D721Med (cell line): ENCODE results near the gene SRSF10.

ENCODE experiments used
- DNase-seq: peaks from one replicate; pipeline ENCODE4 v3.0.0; 2011; ENCODE audit warnings: low spot score; ENCODE audit not compliant: insufficient read length
- FAIRE-seq: peaks from 2 replicates; lab custom pipeline; 2011; peaks lifted over from hg19 to GRCh38; lab: Jason Lieb, UNC
- TF ChIP-seq, protein P1 (sequence below): IDR thresholded peaks from 2 replicates; pipeline ENCODE4 v1.5.1; 2012; ENCODE audit warnings: mild to moderate bottlenecking, control low read depth; ENCODE audit not compliant: insufficient read depth; ENCODE audit errors: missing control alignments

The SRSF10 gene

DNA sequence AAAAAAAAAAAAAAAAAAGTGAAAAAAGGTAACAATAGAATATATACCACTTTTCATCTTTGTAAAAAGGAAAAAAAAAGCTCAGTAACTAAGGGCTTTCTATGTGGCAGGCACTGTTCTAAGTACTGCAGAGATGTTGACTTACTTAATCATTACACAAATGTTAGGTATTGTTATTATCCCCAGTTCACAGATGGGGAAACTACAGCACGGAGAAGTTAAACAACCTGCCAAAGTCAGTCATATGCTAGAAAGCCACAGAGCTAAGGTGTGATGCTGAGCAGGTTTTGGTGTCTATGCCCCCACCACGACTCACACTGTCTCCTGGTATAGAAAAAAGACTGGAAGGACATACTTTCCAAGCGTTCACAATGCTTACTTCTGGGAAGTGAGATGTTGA lies 27.1 kb downstream of the SRSF10 start:
- no peak for DNase-seq
- FAIRE-seq: no peak
- TF ChIP-seq, protein P1, sequence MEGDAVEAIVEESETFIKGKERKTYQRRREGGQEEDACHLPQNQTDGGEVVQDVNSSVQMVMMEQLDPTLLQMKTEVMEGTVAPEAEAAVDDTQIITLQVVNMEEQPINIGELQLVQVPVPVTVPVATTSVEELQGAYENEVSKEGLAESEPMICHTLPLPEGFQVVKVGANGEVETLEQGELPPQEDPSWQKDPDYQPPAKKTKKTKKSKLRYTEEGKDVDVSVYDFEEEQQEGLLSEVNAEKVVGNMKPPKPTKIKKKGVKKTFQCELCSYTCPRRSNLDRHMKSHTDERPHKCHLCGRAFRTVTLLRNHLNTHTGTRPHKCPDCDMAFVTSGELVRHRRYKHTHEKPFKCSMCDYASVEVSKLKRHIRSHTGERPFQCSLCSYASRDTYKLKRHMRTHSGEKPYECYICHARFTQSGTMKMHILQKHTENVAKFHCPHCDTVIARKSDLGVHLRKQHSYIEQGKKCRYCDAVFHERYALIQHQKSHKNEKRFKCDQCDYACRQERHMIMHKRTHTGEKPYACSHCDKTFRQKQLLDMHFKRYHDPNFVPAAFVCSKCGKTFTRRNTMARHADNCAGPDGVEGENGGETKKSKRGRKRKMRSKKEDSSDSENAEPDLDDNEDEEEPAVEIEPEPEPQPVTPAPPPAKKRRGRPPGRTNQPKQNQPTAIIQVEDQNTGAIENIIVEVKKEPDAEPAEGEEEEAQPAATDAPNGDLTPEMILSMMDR: no peak

DNA sequence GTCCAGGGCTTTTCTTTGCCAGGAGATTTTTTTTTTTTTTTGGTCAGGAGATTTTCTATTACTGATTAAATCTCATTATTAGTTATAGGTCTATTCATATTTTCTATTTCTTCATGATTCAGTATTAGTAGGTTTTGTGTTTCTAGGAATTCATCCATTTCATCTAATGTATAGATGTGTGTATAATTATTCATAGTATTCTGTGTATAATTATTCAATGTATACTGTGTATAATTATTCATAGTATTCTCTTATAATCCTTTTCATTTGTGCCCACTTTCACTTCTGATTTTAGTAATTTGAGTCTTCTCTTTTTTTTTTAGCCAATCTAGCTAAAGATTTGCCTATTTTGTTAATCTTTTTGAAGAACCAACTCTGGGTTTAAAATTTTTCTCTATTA lies 32.8 kb downstream of the SRSF10 start:
- TF ChIP-seq, protein P1: no peak
- DNase-seq (no peak), FAIRE-seq (no peak)

DNA sequence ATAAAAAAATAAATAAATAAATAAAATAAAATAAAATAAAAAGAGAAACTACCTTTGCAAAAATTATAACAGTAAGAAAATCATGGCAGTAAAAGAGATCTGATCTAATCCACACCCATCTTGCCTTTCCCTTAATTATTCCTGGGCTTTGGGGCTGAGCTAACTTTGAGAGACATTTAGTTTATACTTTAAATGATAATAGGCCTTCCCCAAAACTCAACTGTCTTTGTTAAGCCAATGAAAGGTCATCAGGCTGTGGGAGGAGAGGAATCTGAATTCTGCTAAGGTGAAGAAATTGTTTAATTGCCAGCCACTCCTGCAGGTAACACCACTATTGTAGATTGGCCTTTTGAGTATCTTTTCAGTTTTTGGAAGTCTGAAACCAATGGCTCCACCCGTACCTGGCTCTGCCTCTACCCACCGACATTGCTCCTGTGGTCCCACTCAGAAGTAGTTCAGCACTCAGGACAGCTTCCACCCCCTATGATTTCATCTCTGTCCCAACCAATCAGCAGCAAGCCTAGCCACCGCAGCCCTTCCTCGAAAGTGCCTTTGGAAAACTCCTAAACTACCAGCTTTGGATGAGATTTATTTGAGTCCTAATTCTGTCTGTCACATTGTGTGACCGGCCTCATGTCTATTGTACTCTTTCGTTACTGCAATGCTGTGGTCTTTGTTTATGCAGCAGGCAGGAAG lies 43.5 kb downstream of the SRSF10 start:
- no peak for FAIRE-seq
- DNase-seq: no peak
- TF ChIP-seq, protein P1: no peak

DNA sequence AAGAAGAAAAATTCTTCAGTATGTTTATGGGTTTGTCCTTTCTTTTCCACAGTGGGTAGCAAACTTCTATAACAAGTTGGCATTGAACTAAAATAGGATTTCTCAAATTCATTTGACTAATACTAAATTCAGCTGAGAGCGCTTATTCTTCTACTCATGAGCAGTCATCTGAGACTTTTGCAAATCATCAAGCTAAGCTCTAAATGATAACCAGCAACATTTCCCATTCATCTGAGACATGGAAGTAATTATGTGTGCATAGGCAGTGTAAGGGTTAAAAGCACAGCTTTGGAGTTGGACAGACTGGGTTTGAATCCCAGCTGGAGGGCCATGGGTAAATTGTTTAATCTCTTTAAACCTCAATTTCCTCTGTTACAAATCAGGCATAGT lies 48.6 kb downstream of the SRSF10 start:
- TF ChIP-seq, protein P1: no peak
- FAIRE-seq: no peak

DNA sequence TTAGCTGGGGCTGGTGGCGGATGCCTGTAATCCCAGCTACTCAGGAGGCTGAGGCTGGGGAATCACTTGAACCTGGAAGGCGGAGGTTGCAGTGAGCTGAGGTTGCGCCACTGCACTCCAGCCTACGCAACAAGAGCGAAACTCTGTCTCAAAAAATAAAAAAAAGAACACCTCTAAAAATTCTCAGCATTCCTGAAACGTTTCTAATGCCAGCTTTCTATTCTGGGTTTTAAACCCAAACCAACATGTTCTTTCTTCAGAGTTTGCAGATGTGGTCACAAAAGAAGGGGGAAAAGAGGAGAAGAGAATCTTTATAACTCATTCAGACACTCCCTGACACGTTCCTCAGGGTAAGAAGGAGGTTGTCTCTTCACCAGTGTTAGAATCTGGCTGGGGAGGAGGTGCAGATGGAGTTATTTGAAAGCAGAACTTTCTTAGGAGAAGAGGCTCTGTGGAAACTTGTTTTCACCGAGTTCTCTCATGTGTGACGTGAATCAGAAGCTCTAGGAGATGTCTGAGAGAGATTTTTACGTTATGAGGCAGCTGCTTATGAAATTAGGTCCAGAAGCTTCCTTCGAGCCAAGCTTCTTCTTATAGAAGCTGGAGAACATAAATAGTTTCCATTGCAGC lies 49.2 kb downstream of the SRSF10 start:
- no peak for FAIRE-seq
- no peak for DNase-seq

More for the DNA sequence above, 48.6 kb downstream of the SRSF10 start:
- DNase-seq: no peak

DNA sequence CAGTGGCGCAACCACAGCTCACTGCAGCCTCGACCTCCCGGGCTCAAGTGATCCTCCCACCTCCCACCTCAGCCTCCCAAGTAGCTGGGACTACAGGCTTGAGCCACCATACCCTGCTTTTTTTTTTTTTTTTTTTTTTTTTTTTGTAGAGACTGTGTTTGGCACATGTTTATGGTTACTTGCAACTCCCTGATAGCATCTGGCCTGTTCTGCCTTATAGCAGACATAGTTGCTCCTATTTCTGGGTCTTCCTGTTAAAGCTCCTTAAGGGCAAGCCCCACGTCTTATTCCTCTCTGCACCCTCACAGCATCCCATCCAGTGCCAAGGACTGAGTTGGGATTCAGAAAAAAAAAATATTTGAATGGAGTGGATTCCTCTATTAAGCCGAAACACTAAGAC lies 49.9 kb downstream of the SRSF10 start:
- FAIRE-seq (no peak), DNase-seq (no peak)
- TF ChIP-seq, protein P1: no peak

More for the DNA sequence above, 49.2 kb downstream of the SRSF10 start:
- TF ChIP-seq, protein P1: no peak

DNA sequence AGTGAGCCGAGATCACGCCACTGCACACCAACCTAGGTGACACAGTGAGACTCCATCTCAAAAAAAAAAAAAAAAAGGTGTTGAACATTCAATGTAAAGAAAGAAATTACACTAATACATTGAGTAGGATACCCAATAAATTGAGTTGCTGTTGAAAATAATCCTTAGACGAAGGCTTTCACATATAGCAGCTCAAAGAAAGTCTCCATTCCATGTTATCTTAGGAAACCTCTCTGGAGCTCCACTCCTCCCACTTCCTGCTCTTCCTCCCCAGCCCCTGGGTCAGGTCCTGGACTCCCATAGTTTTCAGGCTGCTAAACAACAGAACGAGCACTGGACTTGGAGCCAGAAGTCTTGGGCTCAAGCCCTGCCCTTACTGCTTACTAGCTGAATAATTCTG lies 51.3 kb downstream of the SRSF10 start:
- FAIRE-seq (no peak), DNase-seq (no peak)
- TF ChIP-seq, protein P1: no peak
